ENCODE data around the gene BRD3OS.

Gene BRD3OS

GRCh38 chr9:134063571-134064450 lies 38.5 kb downstream of the BRD3OS start:
- TF ChIP-seq CTCF (IDR thresholded peaks at IDR 0.05), result no peak
- H3K4me1 Mint-ChIP-seq, result peaks cover 69% of the 10 kb centered on the region
- H3K27ac Mint-ChIP-seq, result peak overlapping the region; percentile 48
- no peaks in the 10 kb centered on the region for H3K9me3 Mint-ChIP-seq
- peaks cover 4% of the 10 kb centered on the region for H3K36me3 Mint-ChIP-seq (ENCODE audit: low read depth)
- no peak overlapping the region for H3K4me3 Mint-ChIP-seq
- H3K27me3 Mint-ChIP-seq (ENCODE audit: low read depth, poor library complexity), result peaks cover 8% of the 10 kb centered on the region
- DNase-seq, result no peak

GRCh38 chr9:134064711-134065110 lies 39.4 kb downstream of the BRD3OS start:
- peaks cover 65% of the 10 kb centered on the region for H3K4me1 Mint-ChIP-seq
- H3K36me3 Mint-ChIP-seq (ENCODE audit: low read depth), result peaks cover 4% of the 10 kb centered on the region
- H3K27me3 Mint-ChIP-seq (ENCODE audit: low read depth, poor library complexity), result peaks cover 17% of the 10 kb centered on the region
- no peak for DNase-seq
- TF ChIP-seq CTCF (IDR thresholded peaks at IDR 0.05), result no peak
- no peaks in the 10 kb centered on the region for H3K9me3 Mint-ChIP-seq
- H3K27ac Mint-ChIP-seq, result no peak overlapping the region
- H3K4me3 Mint-ChIP-seq, result peak overlapping the region; percentile 69

- peak overlapping the region; percentile 92 for H3K27ac Mint-ChIP-seq
- DNase-seq, result no peak
Measured at GRCh38 chr9:134065612-134066419, 40.5 kb downstream of the BRD3OS start.

GRCh38 chr9:134066526-134066912 lies 41.2 kb downstream of the BRD3OS start:
- DNase-seq, result no peak
- peaks cover 4% of the 10 kb centered on the region for H3K36me3 Mint-ChIP-seq (ENCODE audit: low read depth)
- peaks cover 32% of the 10 kb centered on the region for H3K27me3 Mint-ChIP-seq (ENCODE audit: low read depth, poor library complexity)
- peak overlapping the region; percentile 91 for H3K4me3 Mint-ChIP-seq
- H3K27ac Mint-ChIP-seq, result peak overlapping the region; percentile 92
- H3K9me3 Mint-ChIP-seq, result peaks cover 7% of the 10 kb centered on the region
- no peak for TF ChIP-seq CTCF (IDR thresholded peaks at IDR 0.05)
- H3K4me1 Mint-ChIP-seq, result peaks cover 60% of the 10 kb centered on the region

More at GRCh38 chr9:134065612-134066419, 40.5 kb downstream of the BRD3OS start:
- Mint-ChIP-seq H3K36me3 (ENCODE audit: low read depth) (peaks cover 4% of the 10 kb centered on the region), H3K4me1 (peaks cover 63% of the 10 kb centered on the region), H3K27me3 (ENCODE audit: low read depth, poor library complexity) (peaks cover 26% of the 10 kb centered on the region), H3K4me3 (peak overlapping the region; percentile 91), H3K9me3 (peaks cover 4% of the 10 kb centered on the region)
- TF ChIP-seq CTCF (IDR thresholded peaks at IDR 0.05), result no peak

GRCh38 chr9:134066913-134067851 lies 41.9 kb downstream of the BRD3OS start:
- H3K4me3 Mint-ChIP-seq, result peak overlapping the region; percentile 91
- H3K36me3 Mint-ChIP-seq (ENCODE audit: low read depth), result peaks cover 4% of the 10 kb centered on the region
- peaks cover 59% of the 10 kb centered on the region for H3K4me1 Mint-ChIP-seq
- DNase-seq, result peak; percentile 64
- H3K9me3 Mint-ChIP-seq, result peaks cover 10% of the 10 kb centered on the region
- no peak for TF ChIP-seq CTCF (IDR thresholded peaks at IDR 0.05)
- peaks cover 38% of the 10 kb centered on the region for H3K27me3 Mint-ChIP-seq (ENCODE audit: low read depth, poor library complexity)
- peak overlapping the region; percentile 45 for H3K27ac Mint-ChIP-seq

Measured in nephron progenitor cell (in vitro differentiated cells).